GM19463 (cell line): ENCODE data around the gene AOAH.

ENCODE experiments used
- ATAC-seq: cut with Tn5 transposase; IDR thresholded peaks from one replicate; pipeline ENCODE4 v1.9.1; 2021; ENCODE audit warnings: mild to moderate bottlenecking, moderate library complexity; ENCODE audit not compliant: unreplicated experiment

The AOAH gene

GRCh38 chr7:36636126-36636525 is 88.2 kb downstream of the AOAH start:
- no peak for ATAC-seq

GRCh38 chr7:36635091-36635490 is 89.2 kb downstream of the AOAH start:
- ATAC-seq = no peak

- ATAC-seq = no peak
Measured at GRCh38 chr7:36633377-36633776, 90.9 kb downstream of the AOAH start.

- no peak for ATAC-seq
Measured at GRCh38 chr7:36630112-36630650, 94.1 kb downstream of the AOAH start.

GRCh38 chr7:36629351-36629750 is 94.9 kb downstream of the AOAH start:
- no peak for ATAC-seq

- ATAC-seq = no peak
Measured at GRCh38 chr7:36627836-36628235, 96.5 kb downstream of the AOAH start.

GRCh38 chr7:36626111-36626510 is 98.2 kb downstream of the AOAH start:
- no peak for ATAC-seq

GRCh38 chr7:36625247-36625646 is 99.0 kb downstream of the AOAH start:
- ATAC-seq = no peak

GRCh38 chr7:36623247-36623646 is 101.0 kb downstream of the AOAH start:
- ATAC-seq = no peak

GRCh38 chr7:36621396-36621795 is 102.9 kb downstream of the AOAH start:
- ATAC-seq = no peak

GRCh38 chr7:36620166-36620708 is 104.1 kb downstream of the AOAH start:
- no peak for ATAC-seq

- ATAC-seq = no peak
Measured at GRCh38 chr7:36617408-36617807, 106.9 kb downstream of the AOAH start.

GRCh38 chr7:36615852-36616540 is 108.3 kb downstream of the AOAH start:
- ATAC-seq = no peak

- no peak for ATAC-seq
Measured at GRCh38 chr7:36614959-36615358, 109.3 kb downstream of the AOAH start.

GRCh38 chr7:36613031-36613614 is 111.2 kb downstream of the AOAH start:
- ATAC-seq = no peak

GRCh38 chr7:36611703-36612102 is 112.6 kb downstream of the AOAH start:
- ATAC-seq = no peak

GRCh38 chr7:36607721-36608095 is 116.6 kb downstream of the AOAH start:
- no peak for ATAC-seq

- ATAC-seq = no peak
Measured at GRCh38 chr7:36606976-36607720, 117.1 kb downstream of the AOAH start.

GRCh38 chr7:36606153-36606975 is 117.9 kb downstream of the AOAH start:
- no peak for ATAC-seq

- ATAC-seq = no peak
Measured at GRCh38 chr7:36605261-36606051, 118.8 kb downstream of the AOAH start.
